Neural crest cell (in vitro differentiated cells): ENCODE measurements around the gene ENOX1. TPM values are rescaled to one million over a fixed set of nuclear protein-coding genes. Genes with fewer than 3 reads are reported as not detected.

Experiments used
- DNase-seq: peaks from one replicate; pipeline ENCODE4 v3.0.0; 2021; ENCODE audit warnings: low read depth, mixed read lengths, low spot score
- H3K27ac Mint-ChIP-seq: one replicate; pipeline ENCODE4 v1.8.0; 2021; ENCODE audit warnings: mild to moderate bottlenecking, mixed read lengths; ENCODE audit not compliant: unreplicated experiment
- H3K27me3 Mint-ChIP-seq: 2 replicates; pipeline ENCODE4 v1.8.0; 2021; ENCODE audit warnings: low read depth, mild to moderate bottlenecking, mixed read lengths
- H3K36me3 Mint-ChIP-seq: 2 replicates; pipeline ENCODE4 v1.8.0; 2021; ENCODE audit warnings: low read depth, mild to moderate bottlenecking, mixed read lengths
- H3K4me1 Mint-ChIP-seq: 2 replicates; pipeline ENCODE4 v1.8.0; 2021; ENCODE audit warnings: mixed read lengths
- H3K4me3 Mint-ChIP-seq: one replicate; pipeline ENCODE4 v1.8.0; 2021; ENCODE audit warnings: mild to moderate bottlenecking, mixed read lengths
- H3K9me3 Mint-ChIP-seq: 2 replicates; pipeline ENCODE4 v1.8.0; 2021; ENCODE audit warnings: mixed read lengths
- total RNA-seq: library from RNA; stranded (reverse); gene quantifications from 2 replicates; pipeline ENCODE4 v1.2.1, GENCODE V29; 2021
- TF ChIP-seq, protein P1 (sequence below): fragments of 200-600 bp; sonication (generic); conservative IDR thresholded peaks from 2 replicates; pipeline ENCODE4 v1.5.0; 2021; ENCODE audit warnings: antibody characterized with exemption, mild to moderate bottlenecking

Gene ENOX1
- total RNA-seq, 1 donor from 2014 or later, result 3.8 TPM

- H3K9me3 Mint-ChIP-seq, result no peaks in the 10 kb centered on the region
- no peak overlapping the region for H3K4me3 Mint-ChIP-seq
- H3K4me1 Mint-ChIP-seq, result no peaks in the 10 kb centered on the region
- H3K27ac Mint-ChIP-seq, result no peak overlapping the region
- H3K27me3 Mint-ChIP-seq, result no peaks in the 10 kb centered on the region
- DNase-seq, result no peak
- no peaks in the 10 kb centered on the region for H3K36me3 Mint-ChIP-seq
- TF ChIP-seq, protein P1, sequence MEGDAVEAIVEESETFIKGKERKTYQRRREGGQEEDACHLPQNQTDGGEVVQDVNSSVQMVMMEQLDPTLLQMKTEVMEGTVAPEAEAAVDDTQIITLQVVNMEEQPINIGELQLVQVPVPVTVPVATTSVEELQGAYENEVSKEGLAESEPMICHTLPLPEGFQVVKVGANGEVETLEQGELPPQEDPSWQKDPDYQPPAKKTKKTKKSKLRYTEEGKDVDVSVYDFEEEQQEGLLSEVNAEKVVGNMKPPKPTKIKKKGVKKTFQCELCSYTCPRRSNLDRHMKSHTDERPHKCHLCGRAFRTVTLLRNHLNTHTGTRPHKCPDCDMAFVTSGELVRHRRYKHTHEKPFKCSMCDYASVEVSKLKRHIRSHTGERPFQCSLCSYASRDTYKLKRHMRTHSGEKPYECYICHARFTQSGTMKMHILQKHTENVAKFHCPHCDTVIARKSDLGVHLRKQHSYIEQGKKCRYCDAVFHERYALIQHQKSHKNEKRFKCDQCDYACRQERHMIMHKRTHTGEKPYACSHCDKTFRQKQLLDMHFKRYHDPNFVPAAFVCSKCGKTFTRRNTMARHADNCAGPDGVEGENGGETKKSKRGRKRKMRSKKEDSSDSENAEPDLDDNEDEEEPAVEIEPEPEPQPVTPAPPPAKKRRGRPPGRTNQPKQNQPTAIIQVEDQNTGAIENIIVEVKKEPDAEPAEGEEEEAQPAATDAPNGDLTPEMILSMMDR, result no peak
These were observed 540.4 kb downstream of the ENOX1 start for GRCh38 chr13:43246382-43246781.

- no peak for DNase-seq
- Mint-ChIP-seq H3K27ac (no peak overlapping the region), H3K4me1 (no peaks in the 10 kb centered on the region), H3K4me3 (no peak overlapping the region), H3K27me3 (no peaks in the 10 kb centered on the region), H3K9me3 (no peaks in the 10 kb centered on the region), H3K36me3 (no peaks in the 10 kb centered on the region)
- TF ChIP-seq, protein P1, result no peak
These were observed 541.3 kb downstream of the ENOX1 start for GRCh38 chr13:43245374-43245964.

- Mint-ChIP-seq H3K27ac (no peak overlapping the region), H3K27me3 (no peaks in the 10 kb centered on the region), H3K4me3 (no peak overlapping the region), H3K9me3 (no peaks in the 10 kb centered on the region), H3K36me3 (no peaks in the 10 kb centered on the region), H3K4me1 (no peaks in the 10 kb centered on the region)
- DNase-seq, result no peak
- TF ChIP-seq, protein P1, result no peak
These were observed 542.3 kb downstream of the ENOX1 start for GRCh38 chr13:43244481-43244880.

DNA sequence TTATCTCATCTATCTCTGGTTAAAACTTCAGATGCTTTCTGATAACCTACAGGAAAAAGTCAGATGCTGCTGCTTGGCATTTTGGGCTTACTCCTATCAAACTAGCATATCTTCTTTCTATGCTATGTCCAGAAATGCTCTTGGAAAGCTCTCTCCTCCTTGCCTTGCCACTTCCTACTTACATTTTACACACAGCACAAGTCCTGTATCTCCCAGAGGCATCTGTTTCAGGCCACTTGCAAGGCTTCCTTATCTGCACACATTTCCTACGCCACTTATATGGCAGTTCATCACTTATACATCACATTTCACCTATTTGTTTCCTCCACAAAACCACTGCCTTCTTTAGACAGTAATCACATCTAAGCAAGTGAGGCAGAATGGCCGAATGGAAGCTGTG, 543.1 kb downstream of the ENOX1 start:
- DNase-seq, result no peak
- Mint-ChIP-seq H3K27ac (no peak overlapping the region), H3K36me3 (no peaks in the 10 kb centered on the region), H3K4me3 (no peak overlapping the region), H3K27me3 (no peaks in the 10 kb centered on the region), H3K9me3 (no peaks in the 10 kb centered on the region), H3K4me1 (no peaks in the 10 kb centered on the region)
- TF ChIP-seq, protein P1, result no peak

DNA sequence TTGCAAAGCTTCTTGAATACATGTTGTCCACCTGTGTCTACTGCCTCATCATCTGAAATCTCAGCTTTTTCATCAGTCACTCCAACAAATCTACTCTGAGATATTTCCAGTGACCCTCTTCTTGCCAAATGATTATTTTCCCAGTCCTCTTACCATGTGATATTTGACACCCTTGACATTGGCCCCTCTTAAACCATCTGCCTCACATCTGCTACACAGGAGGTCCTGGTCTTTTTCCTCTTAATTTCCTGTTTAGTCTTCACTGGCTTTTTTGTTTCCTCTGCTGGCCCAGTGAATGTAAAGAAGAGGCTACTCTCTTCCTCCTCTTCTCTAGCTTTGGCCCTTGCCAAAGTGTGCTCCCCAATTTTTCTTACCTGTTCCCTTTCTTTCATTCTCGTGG, 544.7 kb downstream of the ENOX1 start:
- no peak overlapping the region for H3K27ac Mint-ChIP-seq
- DNase-seq, result no peak
- H3K27me3 Mint-ChIP-seq, result no peaks in the 10 kb centered on the region
- H3K4me1 Mint-ChIP-seq, result no peaks in the 10 kb centered on the region
- H3K4me3 Mint-ChIP-seq, result no peak overlapping the region
- H3K36me3 Mint-ChIP-seq, result no peaks in the 10 kb centered on the region
- TF ChIP-seq, protein P1, result no peak
- no peaks in the 10 kb centered on the region for H3K9me3 Mint-ChIP-seq
